GM19438 (cell line): ENCODE measurements around the gene OPRL1.

Experiments used
- ATAC-seq: cut with Tn5 transposase; IDR thresholded peaks from one replicate; pipeline ENCODE4 v1.9.1; 2021; ENCODE audit warnings: low read depth; ENCODE audit not compliant: unreplicated experiment

Gene OPRL1

DNA sequence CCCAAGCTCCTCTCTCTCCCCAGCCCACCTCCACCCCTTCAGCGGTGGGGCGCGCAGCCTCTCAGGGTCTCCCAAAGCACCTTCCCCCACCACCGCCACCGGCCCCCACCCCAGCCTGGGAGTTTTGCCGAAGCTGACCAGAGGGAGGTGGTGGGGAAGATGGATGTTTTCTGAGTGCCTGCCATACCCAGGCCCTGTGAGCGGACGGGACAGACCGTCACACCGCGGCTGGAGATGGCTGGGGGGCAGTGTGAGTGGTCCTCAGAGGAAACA lies 38.2 kb upstream of the OPRL1 start:
- no peak for ATAC-seq

DNA sequence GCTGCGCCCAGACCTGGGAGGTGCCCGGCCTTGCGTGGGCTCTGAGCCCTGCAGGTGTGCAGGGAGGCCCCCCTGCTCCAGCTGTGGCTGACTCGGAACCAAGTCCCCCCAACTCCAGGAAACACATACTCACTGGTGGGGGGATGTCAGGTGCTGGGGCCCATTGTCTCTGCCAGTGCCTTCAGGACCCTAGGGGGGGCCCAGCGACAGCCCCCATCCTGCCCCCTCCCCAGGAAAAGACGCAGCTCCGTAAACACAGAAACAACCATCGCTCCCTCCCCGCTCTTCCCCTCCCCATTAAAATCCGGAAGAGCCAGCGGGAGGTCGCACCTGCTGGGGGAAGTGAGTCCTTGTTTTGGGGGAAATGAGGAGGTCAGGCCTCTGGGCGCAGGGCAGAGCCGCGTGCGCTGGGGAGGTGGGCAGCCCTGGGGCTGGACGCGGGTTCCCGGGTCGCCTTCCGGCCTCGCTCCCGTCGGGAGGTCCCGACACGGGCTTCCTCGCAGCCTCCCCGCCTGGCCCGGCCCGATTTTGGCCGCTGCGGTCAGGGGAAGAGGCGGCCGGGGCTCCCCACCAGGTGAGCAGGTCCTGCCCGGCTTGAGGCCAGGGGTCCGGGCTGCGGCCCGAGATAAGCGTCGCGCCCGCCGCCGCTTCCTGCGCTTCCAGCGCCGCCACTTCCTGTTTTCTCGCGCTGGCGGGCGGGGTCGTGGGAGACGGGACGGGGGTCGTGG lies 37.7 kb upstream of the OPRL1 start:
- no peak for ATAC-seq

DNA sequence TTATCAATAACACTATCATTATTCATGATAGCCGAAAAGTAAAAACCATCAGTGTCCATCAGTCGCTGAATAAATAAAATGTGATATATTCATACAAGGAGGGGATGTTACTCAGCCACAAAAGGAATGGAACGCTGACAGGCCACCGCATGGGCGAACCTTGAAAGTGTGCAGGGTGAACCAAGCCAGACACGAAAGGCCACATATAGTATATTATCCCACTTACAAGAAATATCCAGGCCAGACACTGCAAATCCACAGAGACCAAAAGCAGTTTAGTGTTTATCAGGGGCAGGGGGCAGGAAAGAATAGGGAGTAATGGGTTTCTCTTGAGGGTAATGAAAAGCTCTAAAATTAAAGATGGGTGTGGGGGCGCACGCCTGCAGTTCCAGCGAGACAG lies 36.1 kb upstream of the OPRL1 start:
- ATAC-seq: no peak

DNA sequence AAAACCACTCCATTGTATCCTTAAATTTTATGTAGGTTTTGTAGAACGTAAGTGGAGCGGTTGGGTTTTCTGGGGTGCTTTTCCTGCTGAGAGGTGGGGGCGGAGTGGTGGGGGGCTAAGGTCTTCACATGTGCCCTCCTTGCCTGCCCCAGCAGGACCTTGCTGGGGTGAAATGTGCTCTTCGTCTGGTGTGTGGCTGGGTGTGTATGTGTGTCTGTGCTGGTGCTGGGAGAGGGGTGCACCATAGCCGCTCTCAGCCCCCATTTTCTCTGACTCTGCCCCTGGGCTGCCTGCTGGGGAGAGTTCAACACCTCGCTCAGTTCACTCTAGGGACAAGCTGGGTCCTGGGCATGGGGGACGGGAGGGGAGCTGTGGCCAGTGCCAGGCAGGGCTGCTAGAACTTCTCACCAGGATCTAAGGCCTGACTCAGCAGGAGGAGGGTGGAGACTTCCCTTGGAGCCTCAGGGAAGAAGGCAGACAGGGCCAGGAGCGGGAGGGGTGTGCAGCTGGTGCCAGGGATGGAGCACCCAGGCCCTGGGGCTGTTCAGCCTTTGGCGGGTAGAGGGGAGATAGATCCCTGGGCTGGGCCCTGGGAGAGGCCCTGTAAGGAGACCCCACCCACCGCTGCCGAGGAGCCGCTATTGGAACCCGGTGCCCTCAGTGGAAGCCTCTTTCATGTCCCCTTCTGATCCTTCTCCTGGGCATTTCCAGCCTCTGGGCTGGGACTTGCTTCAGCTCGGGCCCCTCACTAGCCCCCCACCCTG lies 35.2 kb upstream of the OPRL1 start:
- ATAC-seq: no peak

DNA sequence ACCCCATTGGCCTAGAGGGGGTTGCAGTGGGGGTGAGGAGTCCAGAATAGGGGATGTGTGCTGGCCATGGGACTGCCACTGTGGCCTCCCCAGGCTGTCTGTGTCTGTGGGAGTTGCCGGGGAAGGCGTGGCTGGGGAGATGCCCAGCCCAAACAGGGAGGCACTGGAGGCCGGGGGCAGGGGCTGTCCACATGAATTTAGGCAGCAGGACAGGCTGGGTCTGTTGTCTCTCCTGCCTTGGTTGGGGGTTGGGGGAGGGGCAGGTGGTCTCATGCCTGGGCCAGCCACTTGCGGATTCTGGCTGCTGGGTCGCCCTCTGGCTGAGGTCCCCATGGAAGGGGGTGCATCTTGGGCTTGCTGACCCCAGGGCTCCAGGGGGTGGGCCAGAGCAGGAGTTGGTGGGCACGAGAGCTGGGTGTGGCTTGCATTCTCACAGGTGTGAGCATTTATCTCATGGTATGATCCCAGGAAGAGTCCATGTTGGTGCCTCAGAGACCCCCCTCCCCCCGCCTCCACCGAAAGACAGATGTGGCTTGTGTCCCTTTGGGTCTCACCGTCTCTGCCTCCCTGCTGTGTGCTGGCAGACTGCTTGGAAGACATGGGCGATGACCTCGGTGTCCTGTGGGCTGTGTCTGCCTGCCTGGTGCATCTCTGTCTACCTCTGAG lies 34.4 kb upstream of the OPRL1 start:
- no peak for ATAC-seq

DNA sequence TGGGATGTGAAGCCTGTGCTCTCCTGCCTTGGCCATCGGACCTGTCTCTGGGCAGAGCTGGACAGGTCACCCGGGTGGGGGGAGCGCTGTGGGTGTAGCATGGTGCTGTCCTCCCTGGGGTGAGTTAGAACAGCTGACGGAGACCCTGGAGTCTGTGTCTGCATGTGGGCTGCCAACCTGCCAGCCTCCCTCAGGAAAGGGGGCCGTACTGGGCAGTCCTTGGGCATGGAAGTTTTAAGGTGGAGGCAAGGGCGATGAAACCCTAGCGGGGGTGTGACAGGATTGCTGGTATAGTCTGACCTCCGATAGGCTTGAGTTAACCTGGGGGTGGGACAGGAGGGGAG lies 32.9 kb upstream of the OPRL1 start:
- no peak for ATAC-seq

DNA sequence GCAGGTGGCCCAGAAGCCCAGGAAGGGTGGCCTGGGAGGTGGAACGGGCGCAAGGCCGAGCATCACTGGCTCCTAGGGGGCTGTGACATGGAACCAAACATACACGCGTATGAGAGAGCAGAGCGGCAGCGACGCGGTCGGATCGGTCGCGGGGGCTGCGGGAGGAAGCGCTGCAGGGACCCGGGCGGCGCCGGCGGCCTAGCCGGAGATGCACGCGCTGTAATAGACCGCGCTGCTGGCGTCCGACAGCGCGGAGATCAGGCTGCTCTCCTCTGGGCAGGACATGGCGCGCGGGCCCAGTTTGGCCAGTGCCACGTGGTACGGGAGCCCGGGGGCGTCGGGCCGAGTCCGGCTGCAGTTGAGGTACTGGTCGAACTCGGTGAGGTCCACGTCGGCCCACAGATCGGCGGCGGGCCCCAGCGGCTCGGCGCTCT lies 31.9 kb upstream of the OPRL1 start:
- ATAC-seq: no peak

DNA sequence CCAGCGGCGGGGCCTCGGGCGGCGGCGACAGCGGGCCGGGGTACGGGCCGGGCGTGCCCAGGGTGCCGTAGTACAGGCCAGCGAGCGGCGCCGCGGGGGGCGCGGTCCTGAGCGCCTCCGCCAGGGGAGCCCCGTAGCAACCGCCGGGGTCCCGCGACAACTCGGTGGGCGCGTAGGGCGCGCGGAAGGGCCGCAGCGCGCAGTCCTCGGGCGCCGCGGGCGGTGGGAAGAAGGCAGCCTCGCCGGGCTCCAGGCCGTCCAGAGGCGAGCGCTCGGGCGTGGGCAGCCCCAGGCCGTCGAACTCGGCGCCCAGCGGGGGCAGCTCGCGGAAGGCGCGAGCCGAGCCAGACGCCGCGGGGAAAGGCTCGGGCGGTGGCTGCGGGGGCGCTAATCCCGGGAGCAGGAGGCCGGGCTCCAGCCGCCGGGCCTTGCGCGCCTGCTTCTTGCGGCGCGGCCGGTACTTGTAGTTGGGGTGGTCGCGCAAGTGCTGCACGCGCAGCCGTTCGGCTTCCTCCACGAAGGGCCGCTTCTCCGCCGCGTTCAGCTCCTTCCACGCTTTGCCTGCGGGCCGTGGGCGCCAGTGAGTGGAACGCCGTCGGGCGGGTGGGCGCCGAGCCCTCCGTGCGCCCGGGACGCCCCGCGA lies 31.4 kb upstream of the OPRL1 start:
- ATAC-seq: no peak

DNA sequence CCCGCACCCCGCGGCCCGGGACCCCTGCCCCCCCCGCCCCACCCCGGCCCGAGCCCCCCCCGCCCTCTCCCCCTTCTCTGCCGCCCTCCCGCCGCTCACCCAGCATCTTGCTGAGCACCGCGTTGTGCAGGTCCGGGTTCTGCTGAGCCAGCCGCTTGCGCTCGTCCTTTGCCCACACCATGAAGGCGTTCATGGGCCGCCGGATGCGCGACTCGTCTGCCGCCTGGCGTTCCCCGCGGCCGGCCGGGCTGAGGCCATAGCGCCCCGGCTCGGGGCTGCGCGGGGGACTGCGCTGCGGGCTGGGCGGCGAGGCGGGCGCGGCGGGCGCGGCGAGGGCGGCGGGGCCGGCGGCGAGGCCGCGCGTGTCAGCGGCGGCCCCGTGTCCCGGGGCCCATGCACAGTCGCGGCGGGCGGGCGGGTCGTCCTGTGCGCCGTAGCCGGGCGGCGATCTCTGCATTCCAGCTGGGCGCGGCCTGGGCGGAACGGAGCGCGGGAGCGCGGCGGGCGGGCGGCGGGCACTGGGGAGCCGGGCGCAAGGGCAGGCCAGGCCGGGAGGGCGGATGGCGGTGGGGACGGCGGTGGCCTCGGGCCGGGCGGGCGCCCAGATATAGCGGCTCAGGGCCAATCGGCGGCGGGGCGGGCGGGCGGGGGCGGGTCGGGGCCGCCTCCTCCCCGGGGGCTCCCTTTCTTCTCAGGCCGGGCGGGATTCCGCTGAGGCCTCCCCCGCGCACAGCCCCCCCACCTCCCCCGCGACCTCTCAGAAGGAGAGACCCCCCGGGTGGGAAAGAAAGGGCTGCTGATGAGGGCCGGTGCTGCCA lies 30.6 kb upstream of the OPRL1 start, which contains the start of gene SOX18:
SOX18 (minus strand) TSS at position 580 of the 818 bp plus-strand sequence; CDS start at position 457, 123 bp downstream.
- ATAC-seq: no peak

DNA sequence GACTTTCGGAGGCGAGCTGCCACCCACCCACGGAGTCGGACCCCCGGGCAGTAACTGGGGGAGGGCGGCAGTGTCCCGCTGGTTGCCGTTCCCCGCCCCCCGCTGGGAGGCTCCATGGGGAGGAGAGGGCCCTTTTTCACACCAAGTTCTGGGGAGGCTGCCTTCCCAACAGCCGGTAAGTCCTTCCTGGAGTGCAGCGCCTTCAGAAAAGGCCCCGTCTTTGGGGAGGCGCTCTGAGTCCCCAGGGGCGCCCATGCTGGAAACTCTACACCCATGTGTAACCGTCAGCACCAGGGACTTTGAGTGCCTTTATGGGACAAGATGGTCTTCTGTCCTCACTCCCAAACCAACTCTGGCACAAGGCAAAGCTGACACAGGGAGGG lies 30.0 kb upstream of the OPRL1 start:
- ATAC-seq: no peak

DNA sequence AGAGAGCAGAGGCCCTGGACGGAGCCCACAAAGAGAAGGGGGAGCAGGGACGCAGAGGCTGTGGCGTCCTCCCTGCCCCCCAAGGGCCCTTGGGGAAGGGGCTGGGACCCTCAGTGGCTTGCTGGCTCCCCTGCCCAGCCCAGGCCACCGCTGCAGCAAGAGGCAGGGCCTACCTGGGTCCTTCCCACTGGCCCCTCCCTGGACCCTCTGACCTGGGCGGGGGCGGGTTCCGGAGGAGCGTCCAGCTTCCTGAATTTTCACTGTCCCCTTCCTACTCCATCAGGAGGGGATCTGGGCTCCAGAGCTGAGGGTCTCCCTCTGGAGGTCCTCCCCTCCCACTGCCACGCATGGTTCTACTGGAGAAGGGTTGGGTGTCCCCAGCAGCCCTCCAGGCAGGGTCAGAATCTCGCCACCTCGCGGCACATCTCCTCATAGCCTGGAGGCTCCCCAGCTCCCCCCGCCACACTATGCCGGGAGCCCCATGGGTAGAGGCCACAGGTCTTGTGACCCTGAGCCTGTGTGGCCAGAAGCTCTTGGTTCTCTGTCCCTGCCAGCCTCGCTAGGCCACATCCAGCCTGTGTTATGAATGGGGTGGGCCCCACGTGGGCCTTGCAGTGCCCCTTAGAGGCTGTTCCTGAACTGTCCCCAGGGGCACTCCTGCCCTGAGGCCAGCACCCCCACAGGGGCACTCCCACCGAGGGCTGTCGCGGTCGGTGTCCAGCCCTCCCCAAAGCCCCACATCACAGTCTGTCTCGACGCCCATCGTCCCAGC lies 29.4 kb upstream of the OPRL1 start:
- no peak for ATAC-seq

DNA sequence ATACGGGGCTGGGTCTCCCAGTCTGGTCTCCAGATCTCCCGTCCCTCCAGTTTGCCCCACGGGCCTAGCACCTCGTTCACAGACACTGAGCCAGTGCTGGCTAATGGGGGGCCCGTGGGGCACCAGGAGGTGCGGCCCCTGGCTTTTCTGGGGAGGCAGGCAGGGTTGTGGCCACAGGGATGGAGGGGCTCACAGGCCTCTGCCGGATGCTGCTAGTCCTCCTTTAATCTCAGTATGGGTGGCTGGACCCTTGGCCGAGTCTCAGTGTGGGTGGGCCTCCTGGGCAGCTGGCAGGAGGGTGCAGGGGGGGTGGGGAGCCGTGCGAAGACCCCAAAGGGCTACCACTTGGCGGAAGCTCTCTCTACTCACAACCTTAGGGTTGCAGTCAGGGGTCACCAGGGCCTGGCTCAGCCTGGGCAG lies 28.8 kb upstream of the OPRL1 start:
- ATAC-seq: no peak

DNA sequence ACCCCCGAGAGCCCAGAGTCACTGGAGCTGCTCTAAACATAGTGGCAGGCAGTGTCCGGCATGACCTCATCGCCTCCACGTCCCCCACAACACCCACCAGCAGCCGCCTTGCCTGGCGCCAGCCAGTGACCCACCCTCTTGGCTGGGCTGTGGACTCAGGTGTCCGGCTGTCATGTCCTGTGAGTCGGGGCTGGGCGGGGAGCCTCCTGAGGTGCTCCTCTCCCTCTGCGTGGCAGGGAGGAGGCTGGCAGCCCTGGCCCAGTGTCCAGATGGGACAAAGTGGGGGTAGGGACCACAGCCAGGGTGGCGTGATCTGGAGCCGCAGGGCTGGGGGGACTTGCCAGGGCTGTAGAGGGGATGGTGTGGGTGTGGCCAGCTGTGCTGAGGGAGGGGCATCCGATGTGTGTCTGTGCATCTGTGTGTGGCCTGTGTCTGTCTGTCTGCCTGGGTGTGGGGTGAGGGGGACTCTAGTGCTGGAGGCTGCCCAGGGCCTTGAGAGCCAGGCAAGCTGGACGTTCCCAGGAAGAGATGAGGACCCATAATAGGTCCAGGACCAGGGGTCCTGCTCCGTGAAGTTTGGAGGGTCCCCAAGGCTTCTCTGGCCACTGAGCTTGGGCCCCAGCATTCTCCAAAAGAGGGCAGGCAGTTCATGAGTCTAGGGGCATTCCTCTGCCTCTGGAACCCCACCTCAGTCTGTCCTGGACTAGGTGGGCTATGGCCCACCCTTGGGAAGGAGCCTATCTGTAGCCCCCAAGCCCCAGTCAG lies 28.1 kb upstream of the OPRL1 start:
- no peak for ATAC-seq

DNA sequence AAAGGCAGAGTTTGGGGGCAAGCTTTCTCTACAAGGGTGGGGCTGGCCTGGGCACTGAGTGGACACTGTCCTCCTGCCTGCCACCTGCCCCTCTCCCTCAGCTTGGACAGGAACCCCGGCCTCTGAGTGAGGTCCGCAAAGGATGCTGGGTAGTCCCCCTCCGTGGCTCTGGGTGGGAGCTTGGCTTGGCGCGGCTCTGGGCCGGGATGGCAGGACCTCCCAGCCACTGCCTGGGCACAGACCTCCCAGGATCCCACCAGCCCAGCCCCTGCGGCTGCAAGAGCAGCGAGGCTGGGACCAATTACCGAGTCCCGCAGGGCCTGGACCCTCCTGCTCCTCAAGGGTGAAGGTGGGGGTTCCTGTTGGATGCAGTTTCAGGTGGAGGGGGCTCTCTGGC lies 27.6 kb upstream of the OPRL1 start:
- no peak for ATAC-seq

DNA sequence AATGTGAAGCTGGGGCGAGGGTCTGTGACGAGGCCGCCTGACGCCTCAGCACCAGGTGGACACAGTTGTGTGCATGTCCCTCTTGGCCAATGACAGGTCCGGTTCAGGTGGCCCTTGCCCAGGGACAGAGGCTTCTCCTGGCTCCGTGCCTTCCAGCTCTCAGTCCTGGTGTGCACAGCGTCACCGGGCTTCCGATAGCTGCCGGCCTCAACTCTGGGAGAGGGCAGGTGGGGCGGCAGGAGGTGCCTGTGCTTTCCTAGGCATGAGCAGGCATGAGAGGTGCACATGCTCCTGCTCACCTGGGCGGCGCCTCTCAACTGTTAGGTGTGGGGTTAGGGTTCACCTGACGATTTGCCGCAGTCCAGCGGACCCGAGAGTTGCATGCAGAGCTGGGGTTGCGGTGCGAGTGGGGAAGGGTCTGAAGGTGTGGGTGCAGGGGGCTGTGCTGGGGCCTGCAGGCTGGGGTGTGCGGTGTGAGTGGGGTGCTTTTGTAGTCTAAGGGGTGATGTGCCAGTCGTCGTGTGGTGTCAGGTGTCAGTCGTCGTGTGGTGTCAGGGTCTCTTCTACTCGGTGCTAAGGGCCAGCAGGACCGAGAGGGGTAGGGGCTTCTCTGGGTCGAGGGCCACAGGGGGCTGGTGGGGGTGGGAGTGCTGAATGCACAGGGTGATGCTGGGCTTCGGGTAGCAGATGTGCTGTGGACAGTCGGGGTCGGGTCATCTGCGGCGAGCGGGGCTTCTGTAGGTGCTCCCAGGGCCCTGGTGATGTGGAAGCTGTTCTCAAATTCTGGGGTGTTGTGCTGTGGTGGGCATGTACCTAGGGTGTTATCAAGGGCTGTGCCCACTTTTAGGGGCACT lies 26.7 kb upstream of the OPRL1 start:
- no peak for ATAC-seq

DNA sequence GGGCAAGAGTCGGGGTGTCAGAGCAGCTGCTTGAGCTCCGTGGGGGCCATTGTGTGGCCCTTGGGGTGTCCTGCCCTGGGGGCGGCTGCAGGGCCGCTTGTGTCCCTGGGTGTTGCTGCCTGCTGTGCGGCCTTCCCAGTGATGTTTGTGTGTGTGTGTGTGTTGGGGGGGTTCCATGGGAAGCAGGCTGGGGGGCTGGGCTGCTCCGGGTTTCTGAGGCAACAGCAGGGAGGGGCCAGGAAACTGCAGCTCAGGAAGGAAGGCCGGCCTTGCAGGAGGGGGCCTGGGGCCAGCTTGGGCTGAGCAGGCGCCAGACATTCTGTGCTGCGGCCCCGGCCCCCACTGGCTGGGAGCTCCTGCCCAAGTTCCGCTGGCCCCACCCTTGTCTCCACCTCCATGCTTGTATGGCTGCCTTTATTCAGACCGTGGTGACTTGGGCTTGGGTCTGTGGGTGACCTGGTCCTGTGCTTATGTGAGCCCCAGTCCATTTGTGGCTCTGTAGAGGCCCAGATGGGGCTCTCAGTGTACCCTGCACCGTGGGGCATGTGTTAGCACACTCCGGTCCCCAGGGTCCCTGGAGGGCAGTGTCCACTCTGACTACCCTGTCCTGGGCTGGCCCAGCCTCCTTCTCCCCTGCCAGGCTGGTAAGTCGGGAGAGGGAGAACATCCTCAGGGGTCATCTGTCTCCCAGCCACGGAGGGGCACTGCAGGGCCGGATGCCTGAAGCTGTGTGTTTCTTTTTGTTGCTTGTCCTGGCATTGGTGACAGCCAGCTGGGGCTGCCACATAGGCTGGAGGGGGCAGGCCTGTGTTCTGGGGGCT lies 25.8 kb upstream of the OPRL1 start:
- no peak for ATAC-seq

DNA sequence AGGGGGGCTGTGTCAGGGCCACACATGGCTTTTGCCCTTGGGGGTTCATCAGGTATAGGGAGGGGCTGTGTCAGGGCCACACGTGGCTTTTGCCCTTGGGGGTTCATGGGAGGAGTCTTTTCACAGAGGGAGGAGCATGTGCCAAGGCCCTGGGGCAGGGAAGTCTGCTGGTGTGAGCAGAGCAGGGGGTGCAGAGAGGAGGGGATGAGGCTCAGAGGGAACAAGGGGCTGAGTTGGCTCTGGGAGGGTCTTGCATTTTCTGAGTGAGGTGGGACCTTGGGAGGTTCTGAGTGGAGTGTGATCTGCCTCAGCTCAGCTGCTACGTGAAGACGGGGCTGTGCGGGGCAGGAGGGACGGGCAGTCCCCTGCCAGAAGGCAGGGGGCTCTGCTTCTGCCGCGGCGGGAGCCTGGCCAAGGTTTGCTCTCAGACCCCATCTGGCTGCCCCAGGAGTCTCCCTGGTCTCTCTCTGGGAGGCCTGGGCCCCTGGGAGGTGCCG lies 24.4 kb upstream of the OPRL1 start:
- no peak for ATAC-seq
